Naive B cell (primary cell): ENCODE data around the gene SAG. TPM values are rescaled to one million over a fixed set of nuclear protein-coding genes. Genes with fewer than 3 reads are reported as not detected.

ENCODE experiments used
- ATAC-seq, 2 donors: fragments of 150-1000 bp; cut with Tn5 transposase; 2 replicates each; pipeline ENCODE4 v1.10.0; 2021; ENCODE audit warnings: low read depth in 2 of 2, mild to moderate bottlenecking in 2 of 2, moderate library complexity in 2 of 2
- DNase-seq: peaks from one replicate; pipeline ENCODE4 v3.0.0; 2022
- H3K27ac Mint-ChIP-seq, 6 donors: one replicate each; pipeline ENCODE4 v1.8.0; 2020 to 2022; ENCODE audit warnings: mild to moderate bottlenecking in 6 of 6, mixed read lengths in 6 of 6, moderate library complexity in 5 of 6, inconsistent platforms in 2 of 6
- H3K27me3 Mint-ChIP-seq, 3 donors: one replicate each; pipeline ENCODE4 v1.8.0; 2021 to 2022; ENCODE audit warnings: mixed read lengths in 3 of 3, mild to moderate bottlenecking in 1 of 3
- H3K36me3 Mint-ChIP-seq, 2 donors: one replicate each; pipeline ENCODE4 v1.8.0; 2020 to 2022; ENCODE audit warnings: mixed read lengths in 2 of 2, inconsistent platforms in 1 of 2, mild to moderate bottlenecking in 1 of 2
- H3K4me1 Mint-ChIP-seq, 3 donors: one replicate each; pipeline ENCODE4 v1.8.0; 2020 to 2022; ENCODE audit warnings: mixed read lengths in 3 of 3, inconsistent platforms in 1 of 3, mild to moderate bottlenecking in 1 of 3, moderate library complexity in 1 of 3
- H3K4me3 Mint-ChIP-seq, 8 donors: one replicate each; pipeline ENCODE4 v1.8.0; 2020 to 2022; ENCODE audit warnings: mild to moderate bottlenecking in 8 of 8, mixed read lengths in 8 of 8, moderate library complexity in 8 of 8, inconsistent platforms in 2 of 8
- H3K9me3 Mint-ChIP-seq, 7 donors: one replicate each; pipeline ENCODE4 v1.8.0; 2020 to 2022; ENCODE audit warnings: mixed read lengths in 7 of 7, mild to moderate bottlenecking in 5 of 7, inconsistent platforms in 2 of 7, moderate library complexity in 1 of 7
- polyA plus RNA-seq, 6 donors: library from polyadenylated mRNA; unstranded; fragments of 300-500 nt; fragmentation: Illumina TruSeq; gene quantifications; one replicate each; pipeline ENCODE4 v1.2.3, GENCODE V29; 2021; ENCODE audit warnings: low read depth in 6 of 6

SAG gene
- polyA plus RNA-seq, 6 donors from 2014 or later = not detected

DNA sequence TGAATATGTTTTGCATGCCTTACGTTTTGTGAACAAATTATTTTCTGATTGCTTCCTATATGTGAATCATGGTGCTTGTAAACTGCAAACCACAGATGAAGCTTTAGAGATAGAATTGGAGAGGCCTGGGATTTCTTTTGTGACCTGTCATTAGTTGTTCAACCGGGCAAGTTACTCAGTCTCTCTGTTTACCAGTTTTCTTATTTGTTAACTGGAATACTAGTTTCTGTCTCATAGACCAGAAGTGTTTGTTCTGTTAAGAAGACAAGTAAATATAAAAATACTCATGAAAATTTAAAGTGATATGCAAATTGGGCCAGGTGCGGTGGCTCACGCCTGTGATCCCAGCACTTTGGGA is 74.0 kb downstream of the SAG start:
- ATAC-seq (no peak), DNase-seq (no peak)
- H3K4me1 Mint-ChIP-seq = peaks cover 80 to 92% (median 85%) of the 10 kb centered on the region in 3 donors
- H3K36me3 Mint-ChIP-seq = peaks cover 0 to 18% of the 10 kb centered on the region in 2 donors
- H3K4me3 Mint-ChIP-seq = peak overlapping the region in 5 of 8 donors; percentile 4 to 89 (median 71)
- H3K9me3 Mint-ChIP-seq = no peaks in the 10 kb centered on the region
- H3K27me3 Mint-ChIP-seq = no peaks in the 10 kb centered on the region
- peak overlapping the region in 5 of 6 donors; percentile 84 to 98 (median 96) for H3K27ac Mint-ChIP-seq

DNA sequence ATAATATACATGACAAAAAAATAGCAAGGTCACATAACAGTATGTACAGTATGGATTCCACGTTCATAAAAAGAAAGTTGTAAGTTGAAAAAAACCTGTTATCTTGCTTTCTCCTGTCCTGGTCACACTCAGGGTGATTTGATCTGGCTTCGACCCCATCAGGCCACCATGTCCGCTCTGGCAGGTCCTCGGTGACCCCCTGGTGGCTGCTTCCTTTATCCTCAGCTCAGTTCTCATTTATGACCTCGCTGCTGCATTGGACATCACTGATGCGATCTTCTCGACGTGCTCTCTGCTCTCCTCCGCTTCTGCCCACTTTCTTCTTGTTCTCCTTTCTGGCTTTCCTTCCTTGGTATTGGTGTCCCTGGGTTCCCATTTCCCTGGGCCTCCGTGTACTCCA is 76.4 kb downstream of the SAG start:
- Mint-ChIP-seq H3K36me3 (peaks cover 0 to 13% of the 10 kb centered on the region in 2 donors), H3K4me1 (peaks cover 81 to 97% (median 89%) of the 10 kb centered on the region in 3 donors), H3K4me3 (peak overlapping the region; percentile 57 to 91 (median 80)), H3K9me3 (no peaks in the 10 kb centered on the region), H3K27ac (peak overlapping the region; percentile 21 to 96 (median 82)), H3K27me3 (no peaks in the 10 kb centered on the region)
- ATAC-seq = no peak
- peak; percentile 33 for DNase-seq

DNA sequence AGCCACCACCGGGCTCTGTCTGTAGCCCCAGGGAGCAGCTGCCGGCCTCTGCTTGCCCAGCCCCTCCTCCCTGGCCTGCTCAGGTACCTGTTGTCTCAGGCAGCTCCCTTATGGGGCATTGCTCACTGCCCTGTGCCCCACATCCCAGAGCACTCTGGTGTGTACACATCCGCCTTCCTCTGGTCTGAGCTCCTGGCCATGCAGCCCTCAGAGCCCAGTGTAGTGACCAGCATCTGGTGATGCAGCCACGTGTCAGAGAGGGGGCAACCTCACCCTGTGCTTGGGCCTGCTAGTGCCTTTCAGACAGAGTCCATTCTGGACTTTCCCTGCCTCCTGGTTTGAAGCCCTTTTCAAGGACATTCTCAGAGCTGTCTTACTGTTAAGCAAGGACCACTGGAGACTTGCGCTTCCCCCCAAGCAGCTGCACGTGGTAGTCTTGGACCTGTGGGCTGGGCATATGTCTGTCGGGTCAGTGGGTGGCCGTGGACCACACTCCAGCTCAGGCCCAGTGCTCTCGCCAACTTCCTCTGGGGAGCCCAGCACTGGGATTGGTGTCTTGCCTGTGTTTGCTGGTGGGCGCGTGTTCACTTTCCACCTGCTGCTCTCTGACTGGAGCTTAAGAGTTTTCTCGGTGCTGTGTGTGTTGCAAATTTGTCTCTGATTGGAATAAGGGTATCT is 77.3 kb downstream of the SAG start:
- Mint-ChIP-seq H3K27me3 (no peaks in the 10 kb centered on the region), H3K9me3 (no peaks in the 10 kb centered on the region), H3K4me3 (peak overlapping the region; percentile 68 to 91 (median 80)), H3K4me1 (peaks cover 77 to 95% (median 85%) of the 10 kb centered on the region in 3 donors), H3K36me3 (peaks cover 0 to 13% of the 10 kb centered on the region in 2 donors), H3K27ac (peak overlapping the region; percentile 91 to 97 (median 96))
- ATAC-seq = peak in 1 of 2 donors; percentile 1
- no peak for DNase-seq

DNA sequence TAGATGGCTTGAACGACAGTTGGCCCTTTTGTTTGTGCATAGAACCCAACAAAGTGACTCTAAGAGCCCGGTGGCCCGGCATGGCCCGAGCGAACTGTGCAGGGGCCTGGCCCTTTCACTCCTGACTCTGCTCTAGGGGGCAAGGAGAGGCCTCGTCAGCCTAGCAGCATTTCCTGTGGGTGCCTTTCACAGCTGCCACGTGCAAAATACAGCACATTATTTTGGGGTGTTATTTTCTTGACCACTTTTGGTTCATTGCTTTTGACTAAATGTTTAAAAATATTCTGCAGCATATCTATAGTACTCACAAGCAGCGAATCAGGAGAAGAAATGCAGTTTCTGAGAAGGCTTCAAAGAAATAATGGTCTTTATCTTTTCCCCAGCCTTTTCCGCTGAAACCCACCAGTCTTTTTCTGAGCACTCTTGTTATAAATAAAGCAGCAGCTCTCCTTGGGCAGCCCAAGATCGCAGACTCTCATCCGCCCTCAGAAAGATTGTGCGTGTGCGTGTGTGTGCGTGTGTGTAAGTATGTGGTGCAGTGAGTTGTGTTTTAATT is 78.0 kb downstream of the SAG start:
- ATAC-seq (peak; percentile 62 to 67), DNase-seq (peak; percentile 39)
- H3K4me3 Mint-ChIP-seq = peak overlapping the region; percentile 68 to 91 (median 80)
- peak overlapping the region; percentile 91 to 97 (median 96) for H3K27ac Mint-ChIP-seq
- H3K4me1 Mint-ChIP-seq = peaks cover 75 to 92% (median 82%) of the 10 kb centered on the region in 3 donors
- H3K27me3 Mint-ChIP-seq = no peaks in the 10 kb centered on the region
- no peaks in the 10 kb centered on the region for H3K9me3 Mint-ChIP-seq
- peaks cover 0 to 13% of the 10 kb centered on the region in 2 donors for H3K36me3 Mint-ChIP-seq

DNA sequence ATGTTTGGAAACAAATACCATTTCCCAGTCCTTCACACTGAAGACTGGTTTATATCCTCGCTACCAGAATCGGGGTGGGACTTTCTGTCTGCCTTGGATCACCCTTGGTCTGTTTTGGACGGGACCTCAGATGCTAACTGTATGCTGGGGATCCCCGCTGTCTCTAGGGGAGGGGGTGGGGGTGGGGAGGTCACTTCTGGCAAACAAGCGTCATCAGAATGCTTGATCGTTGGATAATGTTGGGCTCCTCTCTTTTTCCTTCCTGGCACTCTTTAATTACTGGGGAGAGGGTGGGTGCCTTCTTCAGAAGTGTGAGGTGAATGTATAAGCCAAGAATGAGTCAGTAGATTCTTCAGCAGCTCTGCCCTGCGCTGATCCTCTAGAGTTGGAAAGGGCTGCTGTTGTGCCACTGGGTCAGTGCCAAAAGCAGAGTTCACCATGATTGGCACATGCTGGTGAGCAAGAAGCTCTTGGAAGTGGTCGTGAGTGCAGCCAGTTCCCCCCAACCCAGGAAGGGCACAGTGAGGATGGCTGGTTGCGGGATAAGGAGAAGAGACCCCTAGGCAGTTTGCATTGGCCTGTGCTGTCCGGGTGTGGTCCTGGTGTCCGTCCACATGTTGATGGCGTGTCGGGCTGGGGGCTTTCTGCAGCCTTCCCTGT is 78.9 kb downstream of the SAG start:
- H3K4me1 Mint-ChIP-seq = peaks cover 65 to 83% (median 80%) of the 10 kb centered on the region in 3 donors
- DNase-seq = no peak
- peak overlapping the region; percentile 91 to 97 (median 96) for H3K27ac Mint-ChIP-seq
- H3K27me3 Mint-ChIP-seq = no peaks in the 10 kb centered on the region
- H3K4me3 Mint-ChIP-seq = peak overlapping the region; percentile 68 to 91 (median 80)
- ATAC-seq = peak; percentile 24 to 50
- H3K36me3 Mint-ChIP-seq = peaks cover 0 to 19% of the 10 kb centered on the region in 2 donors
- H3K9me3 Mint-ChIP-seq = no peaks in the 10 kb centered on the region

DNA sequence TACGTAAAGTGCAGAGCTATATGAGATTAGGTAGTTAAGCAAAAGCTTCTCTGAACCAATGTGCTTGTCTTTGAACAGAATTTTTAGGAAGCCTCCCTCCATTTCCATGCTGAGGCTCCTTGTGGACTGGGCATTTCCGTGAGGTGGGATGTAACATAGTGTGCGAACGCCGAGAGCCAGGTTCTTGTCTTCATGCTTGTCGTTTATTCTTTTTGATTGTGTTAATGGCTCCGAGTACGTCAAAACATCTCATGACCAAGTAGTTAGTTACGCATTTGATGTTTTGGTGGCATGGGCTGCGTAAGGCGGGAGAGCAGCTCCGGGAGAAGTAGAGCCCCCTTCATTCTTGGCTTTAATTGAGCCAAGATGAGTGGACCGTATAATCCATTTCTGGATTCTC is 79.6 kb downstream of the SAG start:
- Mint-ChIP-seq H3K9me3 (no peaks in the 10 kb centered on the region), H3K27ac (peak overlapping the region; percentile 89 to 96 (median 93)), H3K4me3 (peak overlapping the region; percentile 3 to 91 (median 77)), H3K36me3 (peaks cover 0 to 23% of the 10 kb centered on the region in 2 donors), H3K27me3 (no peaks in the 10 kb centered on the region), H3K4me1 (peaks cover 62 to 80% (median 75%) of the 10 kb centered on the region in 3 donors)
- no peak for DNase-seq
- ATAC-seq = no peak

DNA sequence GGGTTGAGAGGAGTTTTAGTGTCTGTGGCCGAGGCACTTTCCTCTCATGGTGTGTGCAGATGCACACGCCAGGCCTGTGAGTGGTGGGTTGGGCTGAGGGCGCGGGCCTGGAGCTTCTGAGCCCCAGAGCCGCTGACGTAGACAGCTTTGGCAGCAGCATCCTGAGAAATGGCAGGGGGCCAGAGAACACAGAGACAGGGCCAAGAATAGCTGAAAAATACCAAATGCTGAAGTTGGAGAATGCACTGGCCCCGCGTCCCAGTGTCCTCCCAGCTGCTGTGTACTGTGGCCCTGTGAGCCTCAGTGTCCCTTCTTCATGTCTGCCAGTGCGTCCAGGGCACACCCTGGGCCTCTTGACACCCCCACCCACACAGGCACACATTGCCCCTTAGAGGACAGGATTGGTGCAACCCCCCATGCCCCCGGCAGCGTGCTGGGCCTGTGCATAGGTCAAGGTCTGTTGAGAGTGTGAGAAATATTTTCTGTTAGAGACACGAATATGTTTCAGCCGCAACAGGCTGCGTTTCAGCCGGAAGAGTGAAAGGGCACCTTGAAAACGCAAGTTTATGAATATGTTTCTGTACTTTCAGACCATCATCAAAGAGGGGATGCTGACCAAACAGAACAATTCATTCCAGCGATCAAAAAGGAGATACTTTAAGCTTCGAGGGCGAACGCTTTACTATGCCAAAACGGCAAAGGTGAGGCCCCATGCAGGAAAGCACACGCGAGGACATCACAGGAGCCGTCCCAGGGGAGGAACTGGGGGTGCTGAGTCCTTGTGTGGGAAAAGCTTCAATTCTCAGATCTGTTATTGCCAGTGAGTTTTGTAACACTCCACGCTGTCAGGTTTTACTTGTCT is 80.3 kb downstream of the SAG start:
- H3K4me1 Mint-ChIP-seq = peaks cover 55 to 75% (median 69%) of the 10 kb centered on the region in 3 donors
- peak overlapping the region in 7 of 8 donors; percentile 9 to 82 (median 68) for H3K4me3 Mint-ChIP-seq
- DNase-seq = no peak
- ATAC-seq = no peak
- peak overlapping the region; percentile 64 to 96 (median 93) for H3K27ac Mint-ChIP-seq
- H3K36me3 Mint-ChIP-seq = peaks cover 0 to 17% of the 10 kb centered on the region in 2 donors
- H3K9me3 Mint-ChIP-seq = no peaks in the 10 kb centered on the region
- H3K27me3 Mint-ChIP-seq = no peaks in the 10 kb centered on the region

DNA sequence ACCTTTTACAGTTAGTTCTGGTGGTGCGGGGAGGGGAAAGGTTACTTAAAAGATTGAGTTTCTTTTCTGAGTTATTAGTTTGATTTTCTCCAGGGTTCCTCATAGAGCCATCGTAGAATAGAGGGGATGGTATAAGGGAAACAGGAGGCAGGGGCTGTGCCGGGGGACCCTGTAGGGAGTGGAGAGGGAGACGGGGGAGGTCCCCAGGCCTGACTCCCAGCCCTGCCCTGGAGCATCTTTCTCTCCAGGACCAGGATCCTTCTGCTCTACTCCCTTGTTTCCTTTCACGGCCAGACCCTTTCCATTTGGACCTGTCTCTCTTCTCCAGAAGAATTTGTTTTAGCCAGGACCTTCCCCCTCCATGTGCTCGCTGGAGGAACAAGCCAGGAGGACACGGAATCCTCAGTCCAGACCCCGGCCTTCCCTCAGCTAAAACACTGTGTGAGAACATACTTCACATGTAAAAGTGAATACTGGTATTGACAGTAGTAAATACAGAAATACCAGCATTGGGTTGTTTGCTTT is 82.0 kb downstream of the SAG start:
- DNase-seq = no peak
- Mint-ChIP-seq H3K36me3 (peaks cover 0 to 11% of the 10 kb centered on the region in 2 donors), H3K4me1 (peaks cover 42 to 68% (median 63%) of the 10 kb centered on the region in 3 donors), H3K27me3 (no peaks in the 10 kb centered on the region), H3K27ac (peak overlapping the region in 4 of 6 donors; percentile 84 to 91 (median 88)), H3K9me3 (no peaks in the 10 kb centered on the region), H3K4me3 (no peak overlapping the region)
- ATAC-seq = no peak

DNA sequence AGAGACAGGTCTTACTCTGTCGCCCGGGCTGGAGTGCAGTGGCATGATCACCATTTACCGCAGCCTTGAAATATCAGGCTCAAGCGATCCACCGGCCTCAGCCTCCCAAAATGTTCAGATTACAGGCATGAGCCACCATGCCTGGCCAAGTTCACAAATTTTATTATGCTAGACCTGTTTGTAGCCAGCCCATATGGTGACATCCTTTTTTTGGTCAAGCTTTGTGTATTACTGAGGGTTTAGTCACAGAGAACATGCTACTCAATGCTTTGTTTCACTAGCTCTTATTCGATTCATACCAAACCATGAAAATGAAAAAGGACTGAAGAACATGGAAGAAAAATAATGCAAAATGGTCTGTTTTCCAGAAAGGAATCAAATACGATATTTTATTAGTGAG is 88.1 kb downstream of the SAG start:
- Mint-ChIP-seq H3K4me1 (peaks cover 32 to 71% (median 67%) of the 10 kb centered on the region in 3 donors), H3K9me3 (peaks cover 0 to 2% (median 0%) of the 10 kb centered on the region in 7 donors), H3K36me3 (peaks cover 9 to 22% of the 10 kb centered on the region in 2 donors), H3K27me3 (no peaks in the 10 kb centered on the region), H3K27ac (peak overlapping the region in 5 of 6 donors; percentile 22 to 95 (median 76)), H3K4me3 (peak overlapping the region in 3 of 8 donors; percentile 3 to 29 (median 20))
- ATAC-seq (no peak), DNase-seq (no peak)

Other genes with a start within 250 kb of the SAG start
- gene INPP5D, start 247.5 kb upstream of the SAG start, polyA plus RNA-seq = 100 to 1,000 TPM in 4 of 6 donors, 10 to 100 TPM in 2; 56.8 to 230 (median 102) TPM
- 10 to 100 TPM in 2 of 6 donors, 1 to 10 TPM in 4; 7.5 to 17.6 (median 9.6) TPM for gene ATG16L1, start 56.1 kb upstream of the SAG start, polyA plus RNA-seq
- 100 to 1,000 TPM in 1 of 6 donors, 10 to 100 TPM in 5; 38.0 to 111 (median 67.7) TPM for gene DGKD, start 46.7 kb downstream of the SAG start, polyA plus RNA-seq